H1 (cell line): ENCODE data around the gene CADM1.

ENCODE experiments used
- CBX8 ChIP-seq: fragments of 300-800, 300-1000 bp; sonication (generic); IDR thresholded peaks from 2 replicates; pipeline ENCODE4 v1.7.1; 2016; ENCODE audit warnings: low read depth, low read length, borderline replicate concordance
- CEBPB ChIP-seq: IDR thresholded peaks from 2 replicates; pipeline ENCODE4 v1.6.1; 2012; ENCODE audit warnings: low read depth, low read length
- CHD2 ChIP-seq: IDR thresholded peaks from 2 replicates; pipeline ENCODE4 v1.6.1; 2012; ENCODE audit warnings: low read length, improper control_type of control experiment
- EZH2 ChIP-seq: fragments of 200-600 bp; sonication (generic); IDR thresholded peaks from 2 replicates; pipeline ENCODE4 v1.7.1; 2012; ENCODE audit warnings: low read depth, mild to moderate bottlenecking, moderate library complexity, low read length, inconsistent platforms; ENCODE audit not compliant: severe bottlenecking
- NRF1 ChIP-seq: IDR thresholded peaks from 2 replicates; pipeline ENCODE4 v1.6.1; 2011; ENCODE audit warnings: mild to moderate bottlenecking, low read depth, low read length, improper control_type of control experiment
- PHF8 ChIP-seq: fragments of 200-600 bp; sonication (generic); conservative IDR thresholded peaks from 2 replicates; pipeline ENCODE4 v1.7.1; 2012; ENCODE audit warnings: low read depth, mild to moderate bottlenecking, inconsistent platforms, low read length, moderate library complexity
- POLR2A ChIP-seq, 2 experiments: IDR thresholded peaks; 1 replicate in 1 of 2; 2 replicates in 1 of 2; pipeline ENCODE4 v1.6.1; 2011; ENCODE audit warnings: low read depth in 2 of 2, low read length in 2 of 2, mild to moderate bottlenecking in 2 of 2; ENCODE audit errors: control extremely low read depth in 1 of 2
- POLR2AphosphoS5 ChIP-seq: IDR thresholded peaks from 2 replicates; pipeline ENCODE4 v1.6.1; 2011; ENCODE audit warnings: low read depth, low read length
- RFX5 ChIP-seq: IDR thresholded peaks from 2 replicates; pipeline ENCODE4 v1.6.1; 2011; ENCODE audit warnings: low read depth, low read length, improper control_type of control experiment, borderline replicate concordance
- SAP30 ChIP-seq: fragments of 300-600 bp; sonication (generic); IDR thresholded peaks from 2 replicates; pipeline ENCODE4 v1.7.1; 2012; ENCODE audit warnings: low read length, moderate library complexity, mild to moderate bottlenecking, inconsistent platforms; ENCODE audit not compliant: insufficient read depth, insufficient replicate concordance
- ZNF274 ChIP-seq: IDR thresholded peaks from 2 replicates; pipeline ENCODE4 v1.7.0; 2012; ENCODE audit warnings: low read length, borderline replicate concordance; ENCODE audit errors: extremely low read depth
- TF ChIP-seq, protein P1 (sequence below), 3 experiments: IDR thresholded peaks; 1 replicate in 2 of 3; 2 replicates in 1 of 3; pipeline versions ENCODE4 v1.5.1 to v1.6.1; 2011; ENCODE audit warnings: low read length in 3 of 3, mild to moderate bottlenecking in 3 of 3, inconsistent platforms in 2 of 3, low read depth in 1 of 3, moderate library complexity in 1 of 3; ENCODE audit not compliant: insufficient read depth in 1 of 3; ENCODE audit errors: control extremely low read depth in 1 of 3
- TF ChIP-seq, protein P2 (sequence below): IDR thresholded peaks from 2 replicates; pipeline ENCODE4 v1.6.1; 2012; ENCODE audit warnings: inconsistent platforms

DNA sequence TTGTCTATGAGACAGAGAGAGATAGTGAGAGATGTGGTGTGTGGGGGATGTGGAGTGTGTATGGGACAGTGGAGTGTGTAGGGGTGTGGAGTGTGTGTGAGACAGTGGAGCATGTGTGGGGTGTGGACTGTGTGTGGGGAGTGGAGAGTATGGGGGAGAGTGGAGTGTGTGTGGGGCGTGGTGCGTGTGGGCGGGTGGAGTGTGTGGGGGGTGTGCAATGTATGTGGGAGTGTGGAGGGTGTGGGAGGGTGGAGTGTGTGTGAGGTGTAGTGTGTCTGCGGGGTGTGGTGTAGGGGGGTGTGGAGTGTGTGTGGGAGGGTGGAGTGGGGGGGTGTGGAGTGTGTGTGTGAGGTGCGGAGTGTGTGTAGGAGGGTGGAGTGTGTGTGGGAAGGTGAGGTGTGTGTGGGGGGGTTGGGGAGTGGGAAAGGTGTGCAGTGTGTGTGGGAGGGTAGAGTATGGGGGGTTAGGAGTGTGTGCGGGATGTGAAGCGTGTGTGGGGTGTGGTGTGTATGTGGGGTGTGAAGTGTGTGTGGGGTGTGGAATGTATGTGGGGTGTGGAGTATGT, 356.9 kb downstream of the CADM1 start:
- TF ChIP-seq, protein P1, sequence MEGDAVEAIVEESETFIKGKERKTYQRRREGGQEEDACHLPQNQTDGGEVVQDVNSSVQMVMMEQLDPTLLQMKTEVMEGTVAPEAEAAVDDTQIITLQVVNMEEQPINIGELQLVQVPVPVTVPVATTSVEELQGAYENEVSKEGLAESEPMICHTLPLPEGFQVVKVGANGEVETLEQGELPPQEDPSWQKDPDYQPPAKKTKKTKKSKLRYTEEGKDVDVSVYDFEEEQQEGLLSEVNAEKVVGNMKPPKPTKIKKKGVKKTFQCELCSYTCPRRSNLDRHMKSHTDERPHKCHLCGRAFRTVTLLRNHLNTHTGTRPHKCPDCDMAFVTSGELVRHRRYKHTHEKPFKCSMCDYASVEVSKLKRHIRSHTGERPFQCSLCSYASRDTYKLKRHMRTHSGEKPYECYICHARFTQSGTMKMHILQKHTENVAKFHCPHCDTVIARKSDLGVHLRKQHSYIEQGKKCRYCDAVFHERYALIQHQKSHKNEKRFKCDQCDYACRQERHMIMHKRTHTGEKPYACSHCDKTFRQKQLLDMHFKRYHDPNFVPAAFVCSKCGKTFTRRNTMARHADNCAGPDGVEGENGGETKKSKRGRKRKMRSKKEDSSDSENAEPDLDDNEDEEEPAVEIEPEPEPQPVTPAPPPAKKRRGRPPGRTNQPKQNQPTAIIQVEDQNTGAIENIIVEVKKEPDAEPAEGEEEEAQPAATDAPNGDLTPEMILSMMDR (IDR thresholded peaks at IDR 0.05; ENCODE audit: control extremely low read depth in 1 of 3, insufficient read depth in 1 of 3, low read depth in 1 of 3, low read length in 3 of 3), result no peak
- TF ChIP-seq ZNF274, result no peak
- TF ChIP-seq SAP30, result no peak
- TF ChIP-seq NRF1, result no peak
- no peak for TF ChIP-seq POLR2AphosphoS5
- no peak for TF ChIP-seq EZH2
- TF ChIP-seq CHD2, result no peak
- TF ChIP-seq, protein P2, sequence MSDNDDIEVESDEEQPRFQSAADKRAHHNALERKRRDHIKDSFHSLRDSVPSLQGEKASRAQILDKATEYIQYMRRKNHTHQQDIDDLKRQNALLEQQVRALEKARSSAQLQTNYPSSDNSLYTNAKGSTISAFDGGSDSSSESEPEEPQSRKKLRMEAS, result no peak
- TF ChIP-seq POLR2A (IDR thresholded peaks at IDR 0.05; ENCODE audit: control extremely low read depth in 1 of 2, low read depth in 2 of 2, low read length in 2 of 2), result no peak
- no peak for TF ChIP-seq CBX8
- TF ChIP-seq CEBPB, result no peak
- no peak for TF ChIP-seq RFX5
- TF ChIP-seq PHF8, result no peak
